Measurements from ENCODE around the gene TNFAIP8. TPM values are rescaled to one million over a fixed set of nuclear protein-coding genes. Genes with fewer than 3 reads are reported as not detected.

TNFAIP8 gene
- total RNA-seq, 4 donors from 2014 or later, result 9.8 to 28.1 (median 22.5) TPM

DNA sequence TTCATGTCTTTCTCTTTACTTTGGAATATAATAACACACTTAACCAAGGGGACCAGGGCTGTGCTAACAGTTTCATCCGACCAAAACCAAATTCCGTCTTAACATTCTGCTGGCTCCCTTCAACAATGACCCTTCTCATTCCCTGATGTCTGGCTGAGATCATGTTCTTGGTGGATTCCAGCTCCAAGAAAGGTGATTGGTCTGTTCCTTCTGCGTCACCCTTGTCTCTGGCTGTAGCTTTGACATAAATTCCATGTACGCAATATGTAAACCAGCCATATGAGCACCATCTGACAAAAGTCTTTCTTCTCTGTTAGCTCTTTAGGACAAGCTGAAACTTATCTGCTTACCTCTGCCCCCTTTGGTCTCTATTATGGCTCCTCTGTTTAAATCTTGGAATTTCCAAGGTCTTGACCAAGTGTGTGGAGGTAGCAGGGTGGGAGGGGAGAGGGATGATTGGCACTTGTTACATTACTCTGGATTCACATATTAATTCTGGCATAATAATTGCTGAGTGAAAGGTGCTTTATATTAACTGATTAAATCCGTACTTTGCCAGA is 50.8 kb downstream of the TNFAIP8 start:
- no peaks in the 10 kb centered on the region for H3K9me3 ChIP-seq
- in situ Hi-C loops (cut with MboI; ENCODE audit: low pct_ligation_motif_present in 1 of 4, low pct_unique_long_range_greater_than_20kb in 1 of 4, low sequenced_read_pairs in 3 of 4) (loop anchor here (25.0 kb wide), 3 partner anchors 144 to 419 kb away; partner anchors contain the start of gene DTWD2 (in 1 of the 4)), intact Hi-C loops (cut with DNase I; ENCODE audit: low total_unique reads) (no loop called here)
- H3K27me3 ChIP-seq, result no peaks in the 10 kb centered on the region
- H3K4me1 ChIP-seq, result peaks cover 0 to 6% (median 3%) of the 10 kb centered on the region in 4 donors
- DNase-seq, result no peak
- H3K27ac ChIP-seq, result no peak overlapping the region
- no peak overlapping the region for H3K4me3 ChIP-seq
- TF ChIP-seq POLR2A (IDR thresholded peaks at IDR 0.05) (no peak), POLR2AphosphoS5 (IDR thresholded peaks at IDR 0.05) (no peak), EP300 (IDR thresholded peaks at IDR 0.05; ENCODE audit: low read depth) (no peak)
- TF ChIP-seq, protein P1, sequence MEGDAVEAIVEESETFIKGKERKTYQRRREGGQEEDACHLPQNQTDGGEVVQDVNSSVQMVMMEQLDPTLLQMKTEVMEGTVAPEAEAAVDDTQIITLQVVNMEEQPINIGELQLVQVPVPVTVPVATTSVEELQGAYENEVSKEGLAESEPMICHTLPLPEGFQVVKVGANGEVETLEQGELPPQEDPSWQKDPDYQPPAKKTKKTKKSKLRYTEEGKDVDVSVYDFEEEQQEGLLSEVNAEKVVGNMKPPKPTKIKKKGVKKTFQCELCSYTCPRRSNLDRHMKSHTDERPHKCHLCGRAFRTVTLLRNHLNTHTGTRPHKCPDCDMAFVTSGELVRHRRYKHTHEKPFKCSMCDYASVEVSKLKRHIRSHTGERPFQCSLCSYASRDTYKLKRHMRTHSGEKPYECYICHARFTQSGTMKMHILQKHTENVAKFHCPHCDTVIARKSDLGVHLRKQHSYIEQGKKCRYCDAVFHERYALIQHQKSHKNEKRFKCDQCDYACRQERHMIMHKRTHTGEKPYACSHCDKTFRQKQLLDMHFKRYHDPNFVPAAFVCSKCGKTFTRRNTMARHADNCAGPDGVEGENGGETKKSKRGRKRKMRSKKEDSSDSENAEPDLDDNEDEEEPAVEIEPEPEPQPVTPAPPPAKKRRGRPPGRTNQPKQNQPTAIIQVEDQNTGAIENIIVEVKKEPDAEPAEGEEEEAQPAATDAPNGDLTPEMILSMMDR (IDR thresholded peaks at IDR 0.05), result no peak
- H3K36me3 ChIP-seq, result no peaks in the 10 kb centered on the region
- 95 to 100% methylated on average over 3 to 5 of the region's 5 CpGs for WGBS, 2 donors (ENCODE audit: low coverage in 1 of 2)

DNA sequence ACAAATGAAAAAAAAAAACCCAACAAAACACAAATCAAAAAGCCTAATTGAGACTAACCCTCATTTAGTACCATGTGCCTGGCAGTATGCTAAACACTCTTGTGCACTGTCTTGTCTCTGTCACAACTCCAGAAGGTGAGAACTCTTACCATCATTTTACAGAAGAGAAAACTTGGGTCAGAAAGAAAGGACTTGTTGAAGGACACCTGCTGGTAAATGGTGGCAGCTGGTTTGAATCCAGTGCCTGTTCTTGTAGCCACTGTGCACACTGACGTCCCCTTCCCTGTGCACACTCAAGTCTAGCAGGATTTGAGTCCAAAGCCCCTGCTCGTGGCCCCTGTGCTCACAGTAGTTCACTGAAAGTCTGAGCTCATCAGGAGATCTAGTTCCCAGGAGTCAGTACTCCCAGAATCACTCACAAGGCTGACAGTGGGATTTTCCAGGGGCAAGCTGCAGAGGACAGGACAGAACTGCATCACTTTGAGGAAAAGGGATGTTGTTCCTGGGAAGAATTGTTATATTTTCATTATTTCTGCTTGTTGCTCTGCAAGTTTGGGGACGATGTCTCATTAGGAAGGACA is 53.5 kb downstream of the TNFAIP8 start:
- Histone ChIP-seq H3K27ac (no peak overlapping the region), H3K9me3 (no peaks in the 10 kb centered on the region), H3K27me3 (no peaks in the 10 kb centered on the region), H3K4me3 (no peak overlapping the region), H3K4me1 (peaks cover 7 to 16% (median 11%) of the 10 kb centered on the region in 4 donors), H3K36me3 (no peaks in the 10 kb centered on the region)
- in situ Hi-C loops (cut with MboI; ENCODE audit: low pct_ligation_motif_present in 1 of 4, low pct_unique_long_range_greater_than_20kb in 1 of 4, low sequenced_read_pairs in 3 of 4) (loop anchor here (25.0 kb wide), 3 partner anchors 147 to 422 kb away; partner anchors contain the start of gene DTWD2 (in 1 of the 4)), intact Hi-C loops (cut with DNase I; ENCODE audit: low total_unique reads) (no loop called here)
- no peak for TF ChIP-seq POLR2A (IDR thresholded peaks at IDR 0.05)
- no peak for TF ChIP-seq POLR2AphosphoS5 (IDR thresholded peaks at IDR 0.05)
- TF ChIP-seq EP300 (IDR thresholded peaks at IDR 0.05; ENCODE audit: low read depth), result no peak
- TF ChIP-seq, protein P1 (IDR thresholded peaks at IDR 0.05), result no peak
- no peak for DNase-seq
- WGBS, 2 donors (ENCODE audit: low coverage in 1 of 2), result 63 to 83% methylated on average over 1 to 3 of the region's 3 CpGs

GRCh38 chr5:119410448-119411159 is 54.8 kb downstream of the TNFAIP8 start:
- in situ Hi-C loops (cut with MboI; ENCODE audit: low pct_ligation_motif_present in 1 of 4, low pct_unique_long_range_greater_than_20kb in 1 of 4, low sequenced_read_pairs in 3 of 4) (loop anchor here (10.0 to 25.0 kb wide), 4 partner anchors 148 to 426 kb away; partner anchors contain the start of gene DTWD2 (in 2 of the 4)), intact Hi-C loops (cut with DNase I; ENCODE audit: low total_unique reads) (loop anchor here (5.0 to 10.0 kb wide), 2 partner anchors 136 to 423 kb away; partner anchors contain the start of gene DTWD2)
- Histone ChIP-seq H3K9me3 (no peaks in the 10 kb centered on the region), H3K27me3 (no peaks in the 10 kb centered on the region), H3K27ac (no peak overlapping the region), H3K36me3 (no peaks in the 10 kb centered on the region), H3K4me3 (no peak overlapping the region), H3K4me1 (peaks cover 7 to 16% (median 11%) of the 10 kb centered on the region in 4 donors)
- no peak for DNase-seq
- WGBS, 2 donors (ENCODE audit: low coverage in 1 of 2), result 71 to 89% methylated on average over 2 to 4 of the region's 4 CpGs
- TF ChIP-seq EP300 (IDR thresholded peaks at IDR 0.05; ENCODE audit: low read depth) (no peak), POLR2AphosphoS5 (IDR thresholded peaks at IDR 0.05) (no peak), POLR2A (IDR thresholded peaks at IDR 0.05) (no peak)
- TF ChIP-seq, protein P1 (IDR thresholded peaks at IDR 0.05), result no peak

All from transverse colon (tissue), 4 donors.